Measurements from ENCODE around the gene CRY2. TPM values are rescaled to one million over a fixed set of nuclear protein-coding genes. Genes with fewer than 3 reads are reported as not detected.

Gene CRY2
- total and polyA plus RNA-seq, 2 of the 13 experiments (the other 11 are each of a cell fraction or from before 2014, with no cell fraction given) = 10.1 to 12.2 TPM

GRCh38 chr11:45907911-45908370 is 60.7 kb downstream of the CRY2 start:
- Histone ChIP-seq H3K9me3 (ENCODE audit: low read length) (no peaks in the 10 kb centered on the region), H3K27me3 (ENCODE audit: control insufficient read depth in 1 of 2, insufficient read depth in 2 of 2, low read length in 2 of 2) (no peaks in the 10 kb centered on the region), H3K36me3 (replicated peaks in 1 of 2; ENCODE audit: control insufficient read depth in 1 of 2, insufficient read depth in 2 of 2, low read length in 2 of 2) (peaks cover under 1 to 3% of the 10 kb centered on the region in 2 experiments; a peak in 3 of 5 replicates), H3K27ac (ENCODE audit: extremely low read length, insufficient read depth, low read length) (no peak overlapping the region), H3K4me1 (ENCODE audit: insufficient read depth, low read length) (no peaks in the 10 kb centered on the region), H3K4me3 (replicated peaks in 1 of 3; ENCODE audit: insufficient read depth in 1 of 3, low read depth in 2 of 3, low read length in 3 of 3) (no peak overlapping the region), H3K79me2 (ENCODE audit: insufficient read depth, low read length) (no peaks in the 10 kb centered on the region), H2AFZ (ENCODE audit: low read length) (no peak overlapping the region), H3K4me2 (ENCODE audit: low read depth, low read length) (no peak overlapping the region), H3K9ac (ENCODE audit: insufficient read depth, low read depth, low read length) (no peak overlapping the region), H4K20me1 (ENCODE audit: insufficient read depth, low read length) (no peaks in the 10 kb centered on the region)
- in situ Hi-C loops (cut with HindIII; ENCODE audit: extremely low pct_ligation_motif_present, low pct_unique_long_range_greater_than_20kb) (no loop called here), intact Hi-C loops (cut with micrococcal nuclease; ENCODE audit: unreplicated experiment) (no loop called here)
- peak; percentile 7 for ATAC-seq
- DNase-seq (ENCODE audit: low spot score) = no peak
- POLR2A ChIA-PET = interaction anchor here (2.5 kb wide), 1 partner anchor 10 kb away, joined by 14 read pairs; the partner anchor contains the start of gene PEX16
- no TSS peak for BruUV-seq (replicated peaks)
- no peak for FAIRE-seq
- WGBS (ENCODE audit: low lambda C conversion rate) = 90% methylated on average over 1 of the region's 8 CpGs
- TF ChIP-seq E2F2 (CRISPR knock-in tag; IDR thresholded peaks at IDR 0.05; ENCODE audit: borderline replicate concordance) (no peak), ZNF841 (CRISPR knock-in tag; IDR thresholded peaks at IDR 0.05; ENCODE audit: borderline replicate concordance) (no peak), ZNF326 (CRISPR knock-in tag; IDR thresholded peaks at IDR 0.05; ENCODE audit: borderline replicate concordance) (0 out of 2 replicates have a peak, but pooled peaks have one; percentile 22), STAT5B (CRISPR knock-in tag; IDR thresholded peaks at IDR 0.05) (no peak), KDM2A (CRISPR knock-in tag; IDR thresholded peaks at IDR 0.05; ENCODE audit: borderline replicate concordance, low read depth) (peak; percentile 7; the same call in 1 of the 2 replicates), ZNF503 (CRISPR knock-in tag; IDR thresholded peaks at IDR 0.05) (no peak), AGO2 (optimal IDR thresholded peaks at IDR 0.05; ENCODE audit: low read depth, low read length) (peak; percentile 87), JDP2 (CRISPR knock-in tag; IDR thresholded peaks at IDR 0.05; ENCODE audit: borderline replicate concordance) (no peak), SIX1 (CRISPR knock-in tag; IDR thresholded peaks at IDR 0.05; ENCODE audit: borderline replicate concordance) (no peak), ZNF780A (CRISPR knock-in tag; IDR thresholded peaks at IDR 0.05) (no peak)
- TF ChIP-seq, protein P1, sequence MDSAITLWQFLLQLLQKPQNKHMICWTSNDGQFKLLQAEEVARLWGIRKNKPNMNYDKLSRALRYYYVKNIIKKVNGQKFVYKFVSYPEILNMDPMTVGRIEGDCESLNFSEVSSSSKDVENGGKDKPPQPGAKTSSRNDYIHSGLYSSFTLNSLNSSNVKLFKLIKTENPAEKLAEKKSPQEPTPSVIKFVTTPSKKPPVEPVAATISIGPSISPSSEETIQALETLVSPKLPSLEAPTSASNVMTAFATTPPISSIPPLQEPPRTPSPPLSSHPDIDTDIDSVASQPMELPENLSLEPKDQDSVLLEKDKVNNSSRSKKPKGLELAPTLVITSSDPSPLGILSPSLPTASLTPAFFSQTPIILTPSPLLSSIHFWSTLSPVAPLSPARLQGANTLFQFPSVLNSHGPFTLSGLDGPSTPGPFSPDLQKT (CRISPR knock-in tag; IDR thresholded peaks at IDR 0.05; ENCODE audit: borderline replicate concordance) = no peak
- TF ChIP-seq, protein P2, sequence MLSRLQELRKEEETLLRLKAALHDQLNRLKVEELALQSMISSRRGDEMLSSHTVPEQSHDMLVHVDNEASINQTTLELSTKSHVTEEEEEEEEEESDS (CRISPR knock-in tag; IDR thresholded peaks at IDR 0.05; ENCODE audit: borderline replicate concordance) = no peak
- CTCF ChIA-PET (ENCODE audit: low intra/inter-chr PET ratio, low total read pairs) = no interaction called here

All from HepG2 (cell line).